ENCODE measurements around the gene COQ8A. TPM values are rescaled to one million over a fixed set of nuclear protein-coding genes. Genes with fewer than 3 reads are reported as not detected.

The COQ8A gene
- polyA plus RNA-seq, 1 of the 3 experiments (the other 2 are of a cell fraction): 11.8 TPM

- Histone ChIP-seq H3K79me2 (ENCODE audit: insufficient read depth) (no peaks in the 10 kb centered on the region), H3K4me2 (no peak overlapping the region), H3K9me3 (no peaks in the 10 kb centered on the region), H3K4me1 (ENCODE audit: control insufficient read depth in 1 of 2, insufficient read depth in 2 of 2, low read depth in 1 of 2, low read length in 1 of 2) (no peaks in the 10 kb centered on the region), H4K20me1 (ENCODE audit: insufficient read depth) (no peaks in the 10 kb centered on the region), H3K9me2 (no peaks in the 10 kb centered on the region), H3K4me3 (ENCODE audit: low read depth in 2 of 2, low read length in 1 of 2) (no peak overlapping the region), H3F3A (replicated peaks; ENCODE audit: insufficient read depth) (no peaks in the 10 kb centered on the region), H3K27ac (ENCODE audit: low read depth in 2 of 2, low read length in 1 of 2) (no peak overlapping the region), H3K27me3 (ENCODE audit: insufficient read depth) (no peaks in the 10 kb centered on the region), H2AFZ (ENCODE audit: low read depth) (no peak overlapping the region), H3K36me3 (replicated peaks in 1 of 2; ENCODE audit: control insufficient read depth in 1 of 2, insufficient read depth in 2 of 2, low read length in 1 of 2) (no peaks in the 10 kb centered on the region), H3K9ac (no peak overlapping the region)
- no peak for TF ChIP-seq USF1 (IDR thresholded peaks at IDR 0.05; ENCODE audit: borderline replicate concordance, low read depth)
- TF ChIP-seq RFX5 (IDR thresholded peaks at IDR 0.05; ENCODE audit: low read length): no peak
- no peak for TF ChIP-seq CHD2 (IDR thresholded peaks at IDR 0.05; ENCODE audit: low read length, partially characterized antibody)
- no peak for TF ChIP-seq MXI1 (IDR thresholded peaks at IDR 0.05; ENCODE audit: low read depth, low read length)
- TF ChIP-seq TAF1 (IDR thresholded peaks at IDR 0.05; ENCODE audit: borderline replicate concordance, low read depth, low read length): no peak
- no peak for TF ChIP-seq SIN3A (IDR thresholded peaks at IDR 0.05; ENCODE audit: borderline replicate concordance, low read depth, low read length)
- TF ChIP-seq ELF1 (IDR thresholded peaks at IDR 0.05): no peak
- TF ChIP-seq RAD21 (IDR thresholded peaks at IDR 0.05; ENCODE audit: low read length): no peak
- no peak for TF ChIP-seq ZBTB33 (IDR thresholded peaks at IDR 0.05; ENCODE audit: borderline replicate concordance, low read depth)
- TF ChIP-seq NRF1 (IDR thresholded peaks at IDR 0.05; ENCODE audit: low read depth, low read length): no peak
- TF ChIP-seq EZH2phosphoT487 (IDR thresholded peaks at IDR 0.05; ENCODE audit: borderline replicate concordance, low read depth): no peak
- TF ChIP-seq RXRA (IDR thresholded peaks at IDR 0.05; ENCODE audit: borderline replicate concordance, low read depth): no peak
- TF ChIP-seq FOSL2 (IDR thresholded peaks at IDR 0.05; ENCODE audit: borderline replicate concordance, low read depth): no peak
- no peak for TF ChIP-seq YY1 (IDR thresholded peaks at IDR 0.05; ENCODE audit: low read depth)
- TF ChIP-seq POLR2AphosphoS5 (IDR thresholded peaks at IDR 0.05; ENCODE audit: low read depth, low read length): no peak
- no peak for DNase-seq
- POLR2A ChIA-PET: no interaction called here
- CTCF ChIA-PET: no interaction called here
- 94% methylated on average over 11 of the region's 11 CpGs for WGBS (ENCODE audit: low lambda C conversion rate)
These were observed 17.6 kb downstream of the COQ8A start for GRCh38 chr1:226957714-226958113.

- no peaks in the 10 kb centered on the region for H3K9me3 ChIP-seq
- ChIA-PET CTCF (no interaction called here), POLR2A (no interaction called here)
- H3K9ac ChIP-seq: no peak overlapping the region
- no peaks in the 10 kb centered on the region for H3K36me3 ChIP-seq (replicated peaks in 1 of 2; ENCODE audit: control insufficient read depth in 1 of 2, insufficient read depth in 2 of 2, low read length in 1 of 2)
- H3K4me3 ChIP-seq (ENCODE audit: low read depth in 2 of 2, low read length in 1 of 2): no peak overlapping the region
- no peak overlapping the region for H3K4me2 ChIP-seq
- no peaks in the 10 kb centered on the region for H4K20me1 ChIP-seq (ENCODE audit: insufficient read depth)
- no peak overlapping the region for H2AFZ ChIP-seq (ENCODE audit: low read depth)
- no peaks in the 10 kb centered on the region for H3K79me2 ChIP-seq (ENCODE audit: insufficient read depth)
- no peaks in the 10 kb centered on the region for H3K4me1 ChIP-seq (ENCODE audit: control insufficient read depth in 1 of 2, insufficient read depth in 2 of 2, low read depth in 1 of 2, low read length in 1 of 2)
- no peak overlapping the region for H3K27ac ChIP-seq (ENCODE audit: low read depth in 2 of 2, low read length in 1 of 2)
- H3K27me3 ChIP-seq (ENCODE audit: insufficient read depth): no peaks in the 10 kb centered on the region
- TF ChIP-seq FOXM1 (IDR thresholded peaks at IDR 0.05; ENCODE audit: low read depth) (no peak), USF2 (IDR thresholded peaks at IDR 0.05; ENCODE audit: borderline replicate concordance, low read depth, low read length) (no peak), SIN3A (IDR thresholded peaks at IDR 0.05; ENCODE audit: borderline replicate concordance, low read depth, low read length) (no peak), POLR2AphosphoS5 (IDR thresholded peaks at IDR 0.05; ENCODE audit: low read depth, low read length) (no peak), MAX (IDR thresholded peaks at IDR 0.05; ENCODE audit: low read depth) (no peak), RCOR1 (IDR thresholded peaks at IDR 0.05; ENCODE audit: low read length) (no peak), YY1 (IDR thresholded peaks at IDR 0.05; ENCODE audit: low read depth) (no peak), ELF1 (IDR thresholded peaks at IDR 0.05) (no peak), RAD21 (IDR thresholded peaks at IDR 0.05; ENCODE audit: low read length) (no peak), TAF1 (IDR thresholded peaks at IDR 0.05; ENCODE audit: borderline replicate concordance, low read depth, low read length) (no peak), EP300 (IDR thresholded peaks at IDR 0.05; ENCODE audit: borderline replicate concordance in 1 of 2, low read depth in 1 of 2, low read length in 1 of 2) (no peak), NRF1 (IDR thresholded peaks at IDR 0.05; ENCODE audit: low read depth, low read length) (no peak), FOXJ3 (CRISPR knock-in tag; IDR thresholded peaks at IDR 0.05) (no peak), FOSL2 (IDR thresholded peaks at IDR 0.05; ENCODE audit: borderline replicate concordance, low read depth) (no peak), RXRA (IDR thresholded peaks at IDR 0.05; ENCODE audit: borderline replicate concordance, low read depth) (no peak), TEAD4 (IDR thresholded peaks at IDR 0.05; ENCODE audit: borderline replicate concordance, insufficient read depth) (no peak), EZH2phosphoT487 (IDR thresholded peaks at IDR 0.05; ENCODE audit: borderline replicate concordance, low read depth) (no peak)
- H3K9me2 ChIP-seq: no peaks in the 10 kb centered on the region
- no peaks in the 10 kb centered on the region for H3F3A ChIP-seq (replicated peaks; ENCODE audit: insufficient read depth)
- 96% methylated on average over 13 of the region's 13 CpGs for WGBS (ENCODE audit: low lambda C conversion rate)
- DNase-seq: no peak
These were observed 18.2 kb downstream of the COQ8A start for GRCh38 chr1:226958300-226958699.
